ENCODE measurements around the gene PRKAA1. TPM values are rescaled to one million over a fixed set of nuclear protein-coding genes. Genes with fewer than 3 reads are reported as not detected.
"Not testable (repeated sequence)": the region's sequence is repeated elsewhere in the genome, so short reads cannot be mapped to it uniquely, and the experiment has no call there.

Gene PRKAA1
- polyA plus RNA-seq, 3 donors, result 17.8 to 38.2 (median 31.5) TPM

DNA sequence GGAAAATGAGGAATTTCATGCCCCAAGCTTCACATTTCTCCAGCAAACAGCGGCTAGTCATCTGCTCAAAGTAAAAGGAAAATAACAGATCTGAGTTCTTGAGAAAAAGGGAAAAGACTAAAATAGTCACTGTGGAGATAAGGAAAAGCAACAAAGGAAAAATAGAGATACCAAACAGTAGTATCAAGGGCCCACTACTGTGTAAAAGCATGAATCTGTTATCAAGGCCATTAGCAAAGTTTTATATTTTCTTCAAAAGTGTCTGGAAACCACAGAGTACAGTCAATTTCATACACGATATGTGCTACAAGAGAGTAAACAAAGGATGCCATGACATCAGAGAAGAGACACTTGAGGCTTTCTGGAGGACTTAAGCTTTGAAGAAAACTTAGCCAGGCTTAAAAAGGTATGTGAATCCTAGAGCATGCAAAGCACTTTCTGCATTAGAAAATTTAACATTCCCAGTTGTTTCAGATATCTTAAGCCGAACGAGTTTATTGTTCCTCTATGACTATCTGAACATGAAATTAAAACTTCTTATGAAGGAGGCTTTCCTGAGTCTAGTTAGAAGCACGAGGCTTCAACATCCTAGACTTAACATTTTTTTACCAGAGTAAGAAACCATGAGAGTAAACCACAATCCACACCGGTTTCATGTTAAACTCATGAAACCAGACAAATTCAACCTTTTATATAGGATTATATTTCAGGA, 43.6 kb downstream of the PRKAA1 start:
- H3K27ac ChIP-seq (ENCODE audit: low read depth, low read length), result no peak overlapping the region
- 9 to 12% (median 12%) methylated on average over 6 of the region's 6 CpGs for WGBS, 3 donors

DNA sequence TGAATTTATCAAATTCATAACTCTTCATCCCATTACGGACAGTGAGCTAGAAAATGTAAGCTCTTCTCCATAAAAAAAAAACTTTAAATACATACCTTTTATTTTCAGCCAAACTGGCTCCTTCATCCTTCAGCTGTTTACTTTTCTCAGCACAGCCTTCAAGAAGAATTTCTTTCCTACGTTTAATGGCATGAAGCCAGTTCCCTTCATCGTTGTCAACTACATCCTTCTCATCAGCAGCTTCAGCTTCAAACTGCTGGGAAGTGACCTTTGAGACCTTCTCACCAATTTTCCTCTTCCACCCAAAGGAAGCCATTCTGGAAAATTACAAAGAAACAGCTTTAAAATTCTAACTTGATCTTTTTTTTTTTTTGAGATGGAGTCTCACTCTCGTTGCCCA, 51.5 kb downstream of the PRKAA1 start:
- WGBS, 3 donors, result 26 to 51% (median 48%) methylated on average over 4 of the region's 4 CpGs
- H3K27ac ChIP-seq (ENCODE audit: low read depth, low read length), result no peak overlapping the region

DNA sequence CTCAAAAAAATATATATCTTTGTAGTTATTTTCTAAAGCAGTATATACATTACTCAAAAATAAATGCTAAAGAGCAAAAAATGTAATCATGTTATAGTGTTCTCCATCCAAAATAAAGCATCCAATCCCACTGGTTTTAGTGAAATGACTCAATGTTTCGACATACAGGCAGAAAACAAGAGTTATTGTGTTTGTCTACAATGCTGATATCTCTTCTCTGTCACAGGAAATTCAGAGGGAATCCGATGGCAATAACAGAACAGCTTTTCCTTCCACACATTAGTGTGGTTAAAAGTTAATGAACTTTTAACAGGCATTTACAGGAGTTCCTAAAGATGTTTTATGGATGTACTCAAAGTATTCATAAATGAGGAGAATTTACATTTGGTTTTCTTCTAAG, 54.4 kb downstream of the PRKAA1 start:
- no peak overlapping the region for H3K27ac ChIP-seq (ENCODE audit: low read depth, low read length)
- 74 to 91% (median 75%) methylated on average over 2 of the region's 2 CpGs for WGBS, 3 donors

DNA sequence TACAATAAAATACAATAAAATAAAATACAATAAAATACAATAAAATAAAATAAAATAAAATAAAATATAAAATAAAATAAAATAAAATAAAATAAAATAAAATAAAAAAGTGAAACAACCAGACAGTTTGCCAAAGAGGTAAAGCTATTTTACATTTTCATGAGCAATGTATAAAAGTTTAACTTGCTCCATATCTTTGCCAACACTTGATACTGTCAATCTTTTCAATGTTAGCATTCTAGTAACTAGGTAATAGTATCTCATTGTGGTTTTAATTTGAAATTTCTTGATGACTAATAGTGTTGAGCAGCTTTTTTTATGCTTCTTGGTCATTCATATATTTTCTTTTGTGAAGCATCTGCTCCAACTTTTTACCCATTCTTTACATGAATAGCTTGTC, 59.7 kb downstream of the PRKAA1 start:
- no peak overlapping the region for H3K27ac ChIP-seq (ENCODE audit: low read depth, low read length)

DNA sequence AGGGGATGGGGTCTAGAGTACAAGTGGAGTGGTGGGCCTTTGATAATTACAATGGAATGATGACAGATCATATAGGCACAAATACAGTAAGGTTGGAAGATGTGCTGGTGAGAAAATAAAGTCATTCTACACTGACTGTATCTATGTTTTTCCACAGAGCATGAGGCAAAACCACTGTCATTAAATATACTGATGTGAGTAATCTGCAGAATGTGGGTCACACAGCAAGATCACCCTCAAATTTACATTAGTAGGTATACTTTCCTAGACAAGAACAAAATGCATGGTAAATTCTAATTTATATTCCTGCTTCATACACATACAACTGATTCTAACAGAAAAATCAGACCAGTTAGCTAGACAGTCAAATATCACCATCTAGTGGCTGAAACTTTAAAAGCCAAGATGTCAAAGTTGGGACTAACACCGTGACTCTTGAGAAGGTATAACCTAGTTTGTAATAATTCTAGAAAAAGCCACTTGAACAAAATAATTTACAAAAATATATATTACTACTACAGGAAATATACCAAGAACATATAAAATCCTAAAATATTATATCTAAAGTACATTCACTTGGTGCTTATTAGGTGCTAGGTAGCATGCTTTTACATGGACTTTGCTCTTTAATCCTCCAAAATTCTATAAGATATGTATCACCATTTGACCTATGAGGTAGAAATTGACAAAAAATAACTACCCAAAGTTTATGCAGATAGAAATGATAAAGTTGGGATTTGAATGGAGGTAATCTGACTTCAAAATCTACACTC, 61.9 kb downstream of the PRKAA1 start:
- 5 to 10% (median 5%) methylated on average over 1 of the region's 1 CpG for WGBS, 3 donors
- no peak overlapping the region for H3K27ac ChIP-seq (ENCODE audit: low read depth, low read length)

DNA sequence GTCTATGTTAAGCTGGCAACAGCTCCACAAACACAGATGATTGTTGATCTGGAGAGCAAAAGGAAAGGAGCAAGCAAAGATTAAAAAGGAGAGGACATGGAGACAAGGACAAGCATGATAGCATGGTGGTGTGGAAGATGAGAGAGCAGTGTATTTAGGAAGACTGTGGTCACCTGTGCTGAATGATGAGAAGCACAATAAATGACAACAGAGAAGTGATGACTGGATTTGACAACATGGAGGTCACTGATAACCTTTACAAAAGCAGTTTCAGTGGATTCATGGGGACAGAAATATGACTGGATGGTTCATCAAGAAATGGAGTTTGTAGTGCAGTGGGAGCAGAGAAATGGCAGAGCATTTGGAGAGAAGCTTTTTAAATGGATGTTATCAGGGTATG, 62.6 kb downstream of the PRKAA1 start:
- H3K27ac ChIP-seq (ENCODE audit: low read depth, low read length), result no peak overlapping the region

DNA sequence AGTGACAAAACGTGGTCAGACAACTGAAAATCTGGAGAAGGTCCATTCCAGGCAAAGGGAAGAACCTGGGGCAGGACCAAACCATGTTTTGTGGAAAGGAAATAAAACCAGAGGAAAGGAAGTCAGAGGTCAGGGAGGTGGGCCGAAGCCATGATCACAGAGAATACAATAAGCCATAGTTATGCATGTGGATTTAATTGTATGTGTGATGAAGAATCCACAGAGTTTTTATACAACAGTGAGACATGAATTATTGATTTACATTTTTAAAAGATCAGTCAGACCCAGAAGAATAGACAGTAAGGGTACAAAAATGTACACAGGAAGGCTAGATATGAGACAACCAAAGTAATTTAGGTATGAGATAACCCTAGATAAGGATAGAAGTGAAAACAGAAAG, 63.2 kb downstream of the PRKAA1 start:
- no peak overlapping the region for H3K27ac ChIP-seq (ENCODE audit: low read depth, low read length)
- 37 to 78% (median 61%) methylated on average over 2 of the region's 2 CpGs for WGBS, 3 donors

DNA sequence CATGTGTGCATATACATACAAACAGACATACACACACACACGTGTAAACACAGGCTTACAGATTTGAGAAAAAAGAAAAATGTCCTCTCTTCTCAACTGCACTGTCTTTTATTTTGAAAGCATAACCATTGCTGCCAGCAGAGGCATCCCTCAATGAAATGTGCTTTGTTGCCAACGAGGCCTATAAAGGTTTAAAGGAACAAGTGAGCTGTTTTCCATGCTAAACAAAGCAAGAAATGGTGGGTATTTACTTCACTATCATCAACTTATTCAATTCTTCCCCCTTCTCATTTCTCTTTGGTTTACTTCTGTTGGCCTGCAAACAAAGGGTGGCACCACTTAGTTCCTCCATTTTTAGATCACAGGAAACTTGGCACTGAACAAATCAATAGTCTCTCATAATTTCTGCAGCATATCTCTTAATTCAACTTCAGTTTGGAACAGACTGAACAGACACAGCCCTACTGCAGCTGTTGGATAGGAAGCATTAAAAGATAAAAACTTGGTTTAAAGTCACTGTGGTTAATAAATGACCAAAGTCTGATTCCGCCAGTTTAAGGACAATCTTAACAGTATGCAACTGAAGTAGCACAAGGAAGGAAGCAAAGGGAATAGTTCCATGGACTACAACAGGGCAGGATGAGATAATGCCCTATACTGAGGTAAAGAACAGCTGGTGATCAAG, 64.2 kb downstream of the PRKAA1 start:
- H3K27ac ChIP-seq (ENCODE audit: low read depth, low read length), result no peak overlapping the region
- 14 to 42% (median 34%) methylated on average over 3 of the region's 3 CpGs for WGBS, 3 donors

DNA sequence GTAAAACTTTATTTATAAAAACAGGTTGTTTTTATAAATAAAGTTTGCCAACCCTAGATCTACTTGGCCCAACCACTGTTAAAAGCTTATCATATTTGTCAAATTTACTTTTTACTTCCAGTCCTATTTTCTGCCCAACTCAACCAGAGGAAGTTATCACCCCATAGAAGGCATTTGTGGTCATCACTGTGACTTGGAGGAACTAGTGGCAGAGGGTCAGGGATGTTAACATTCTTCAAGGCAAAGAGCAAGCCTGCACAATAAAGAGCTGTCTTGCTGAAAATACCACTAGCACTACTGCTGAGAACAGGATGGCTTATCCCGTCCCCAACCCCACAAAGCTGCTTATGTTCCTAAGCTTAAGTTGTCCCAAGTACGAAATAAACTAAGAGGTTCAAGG, 64.7 kb downstream of the PRKAA1 start:
- WGBS, 3 donors, result 53 to 86% (median 78%) methylated on average over 2 of the region's 2 CpGs
- no peak overlapping the region for H3K27ac ChIP-seq (ENCODE audit: low read depth, low read length)

DNA sequence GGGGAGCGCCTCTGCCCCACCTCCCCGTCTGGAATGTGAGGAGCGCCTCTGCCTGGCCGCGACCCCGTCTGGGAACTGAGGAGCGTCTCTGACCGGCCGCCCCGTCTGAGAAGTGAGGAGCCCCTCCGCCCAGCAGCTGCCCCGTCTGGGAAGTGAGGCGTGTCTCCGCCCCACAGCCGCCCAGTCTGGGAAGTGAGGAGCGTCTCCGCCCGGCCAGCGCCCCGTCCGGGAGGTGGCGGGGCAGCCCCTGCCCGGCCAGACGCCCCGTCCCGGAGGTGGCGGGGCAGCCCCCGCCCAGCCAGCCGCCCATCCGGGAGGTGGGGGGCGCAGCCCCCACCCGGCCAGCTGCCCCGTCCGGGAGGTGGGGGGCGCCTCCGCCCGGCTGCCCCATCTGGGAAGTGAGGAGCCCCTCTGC, 75.7 kb downstream of the PRKAA1 start:
- H3K27ac ChIP-seq (ENCODE audit: low read depth, low read length), result not testable (repeated sequence)
- 93 to 95% (median 95%) methylated on average over 26 to 37 of the region's 37 CpGs for WGBS, 3 donors

DNA sequence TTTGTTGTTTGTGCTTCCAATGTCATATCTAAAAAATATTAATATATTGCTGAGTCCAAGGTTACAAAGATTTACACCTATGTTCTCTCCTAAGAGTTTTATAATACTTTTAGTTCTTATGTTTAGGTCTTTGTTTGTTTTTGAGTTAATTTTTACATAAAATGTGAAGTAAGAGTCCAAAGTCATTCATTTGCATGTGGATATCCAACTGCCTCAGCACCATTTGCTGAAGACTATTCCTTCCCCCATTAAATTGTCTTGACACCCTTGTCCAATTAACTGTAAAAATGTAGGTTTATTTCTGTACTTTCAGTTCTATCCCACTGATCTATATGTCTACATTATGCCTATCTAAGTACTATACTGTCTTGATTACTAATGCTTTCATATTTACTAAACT, 78.1 kb downstream of the PRKAA1 start:
- H3K27ac ChIP-seq (ENCODE audit: low read depth, low read length), result no peak overlapping the region

DNA sequence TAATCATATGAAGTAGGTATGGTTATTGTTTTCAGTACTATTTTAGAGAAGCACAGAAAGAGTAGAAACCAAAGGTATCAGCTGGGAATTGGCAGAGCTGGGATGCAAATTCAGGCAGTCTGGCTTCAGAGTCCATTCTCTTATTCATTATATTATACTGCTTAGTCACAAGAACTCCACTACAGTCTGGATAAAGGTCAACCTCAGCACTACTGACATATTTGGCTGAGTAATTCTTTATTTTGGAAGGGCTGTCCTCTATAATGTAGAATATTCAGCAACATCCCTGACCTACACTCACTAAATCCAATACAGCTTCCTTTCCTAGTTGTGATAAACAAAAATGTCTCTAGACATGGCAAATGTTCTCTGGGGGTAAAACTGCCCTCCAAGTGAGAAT, 80.9 kb downstream of the PRKAA1 start:
- no peak overlapping the region for H3K27ac ChIP-seq (ENCODE audit: low read depth, low read length)

DNA sequence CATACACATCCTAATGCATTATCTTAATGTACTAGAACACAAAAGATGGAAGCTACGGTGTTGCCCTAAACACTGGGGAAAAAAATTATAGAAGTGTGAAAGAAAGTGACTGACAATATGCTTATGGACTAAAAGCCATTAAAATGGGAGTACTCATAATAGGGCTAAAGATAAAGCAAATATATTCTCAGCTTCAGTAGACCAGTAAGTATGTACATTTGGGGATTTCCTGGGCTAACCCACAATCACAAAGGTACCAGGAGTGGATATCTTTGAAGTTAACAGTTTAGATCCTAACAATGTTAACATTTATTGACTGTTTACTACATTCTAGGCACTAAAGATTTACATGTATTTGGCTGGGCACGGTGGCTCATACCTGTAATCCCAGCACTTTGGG, 81.6 kb downstream of the PRKAA1 start:
- H3K27ac ChIP-seq (ENCODE audit: low read depth, low read length), result no peak overlapping the region
- WGBS, 3 donors, result 92 to 99% (median 99%) methylated on average over 2 of the region's 2 CpGs

DNA sequence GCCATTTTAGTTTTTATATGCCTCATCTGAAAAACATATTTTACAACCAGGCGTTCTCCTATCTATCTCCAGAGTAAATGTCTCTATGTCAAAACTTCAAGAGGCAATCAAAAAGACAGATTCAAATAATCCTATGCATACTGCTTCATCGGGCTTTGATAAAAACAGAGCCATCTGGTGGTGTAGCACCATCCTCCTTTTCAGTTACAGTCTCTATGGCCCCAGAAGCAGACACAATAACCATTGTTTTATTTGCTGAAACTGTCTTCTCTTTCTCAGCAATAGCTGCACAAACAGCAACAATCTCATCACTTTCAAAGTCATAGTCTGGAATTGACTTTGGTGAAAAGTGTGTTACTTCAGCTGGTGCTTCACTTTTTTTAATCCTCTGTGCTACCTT, 82.2 kb downstream of the PRKAA1 start:
- H3K27ac ChIP-seq (ENCODE audit: low read depth, low read length), result no peak overlapping the region
- WGBS, 3 donors, result 36 to 70% (median 39%) methylated on average over 2 of the region's 2 CpGs

DNA sequence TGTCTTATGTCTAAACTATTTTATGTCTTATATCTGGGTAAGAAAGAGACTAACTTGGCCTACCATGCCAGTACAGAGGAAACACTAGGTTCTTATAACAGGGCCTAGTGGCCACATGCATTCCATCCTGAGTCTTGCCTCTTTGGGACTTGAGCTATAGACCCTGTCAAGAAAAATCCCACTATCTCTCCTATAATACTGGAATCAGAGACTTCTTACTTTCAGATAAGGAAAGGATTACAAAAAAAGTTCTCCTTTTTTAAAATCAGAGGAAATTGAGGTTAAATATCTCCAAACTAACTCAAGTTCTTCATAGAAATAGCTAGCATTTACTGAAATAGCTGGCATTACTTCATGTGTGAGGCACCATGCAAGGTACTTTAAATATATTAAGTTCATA, 84.2 kb downstream of the PRKAA1 start:
- no peak overlapping the region for H3K27ac ChIP-seq (ENCODE audit: low read depth, low read length)

DNA sequence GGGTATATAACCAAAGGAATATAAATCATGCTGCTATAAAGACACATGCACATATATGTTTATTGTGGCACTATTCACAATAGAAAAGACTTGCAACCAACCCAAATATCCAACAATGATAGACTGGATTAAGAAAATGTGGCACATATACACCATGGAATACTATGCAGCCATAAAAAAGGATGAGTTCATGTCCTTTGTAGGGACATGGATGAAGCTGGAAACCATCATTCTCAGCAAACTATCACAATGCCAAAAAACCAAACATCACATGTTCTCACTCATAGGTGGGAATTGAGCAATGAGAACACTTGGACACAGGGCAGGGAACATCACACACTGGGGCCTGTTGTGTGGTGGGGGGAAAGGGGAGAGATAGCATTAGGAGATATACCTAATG, 87.6 kb downstream of the PRKAA1 start:
- not testable (repeated sequence) for H3K27ac ChIP-seq (ENCODE audit: low read depth, low read length)

Data from adipose tissue (tissue), 3 donors.